ENCODE data around the gene COMT.

COMT gene

DNA sequence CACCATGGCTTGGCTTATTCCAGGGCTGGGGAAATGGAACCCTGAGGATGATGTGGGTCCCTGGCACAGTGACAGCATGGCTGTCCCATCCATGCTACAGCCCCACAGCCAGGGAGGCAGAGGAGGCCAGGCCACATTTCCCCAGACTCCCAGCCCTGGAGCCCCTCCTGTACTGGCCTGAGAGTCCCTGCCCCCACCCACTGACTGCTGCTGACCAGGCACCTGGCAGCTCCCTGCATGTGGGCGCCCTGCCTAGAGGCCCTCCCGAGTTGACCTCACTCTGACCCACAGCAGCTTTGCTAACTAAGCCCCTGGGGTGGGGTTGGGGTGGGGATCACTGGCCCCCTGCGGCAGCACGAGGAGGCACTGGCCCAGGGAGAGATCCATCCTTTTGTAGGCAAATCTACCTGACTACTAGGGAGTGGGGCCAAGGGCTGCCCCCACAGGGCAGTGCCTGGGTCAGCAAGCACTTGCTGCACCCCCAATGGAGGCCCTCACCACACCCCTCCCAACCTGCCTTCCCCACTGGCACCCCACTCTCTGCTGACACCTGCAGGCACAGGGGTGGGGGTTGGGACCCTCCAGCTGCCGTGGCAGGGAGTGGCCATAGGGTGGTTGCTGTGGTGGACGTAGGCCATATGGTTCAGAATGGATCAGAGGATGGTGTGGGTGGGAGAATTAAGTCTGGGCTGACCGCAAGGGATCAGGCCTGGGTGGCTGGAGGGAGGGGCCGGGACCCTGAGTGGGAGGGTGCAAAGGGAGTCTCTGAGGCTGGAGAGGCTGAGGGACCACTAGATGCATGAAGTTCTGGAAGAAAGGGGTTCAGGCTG is 57.6 kb downstream of the COMT start:
- no peak for TF ChIP-seq CTCF (conservative IDR thresholded peaks at IDR 0.05; ENCODE audit: low read depth, low read length)
- Histone ChIP-seq H3K27ac (no peak overlapping the region), H3K36me3 (ENCODE audit: insufficient read depth) (no peaks in the 10 kb centered on the region), H3K4me3 (IDR thresholded peaks at IDR 0.05; ENCODE audit: insufficient read depth, low read depth, low read length) (no peak overlapping the region), H3K4me2 (no peak overlapping the region), H3K27me3 (ENCODE audit: insufficient read depth, low read depth) (peaks cover 7% of the 10 kb centered on the region; the same call in 1 of the 2 replicates), H3K79me2 (ENCODE audit: insufficient read depth, low read depth) (no peaks in the 10 kb centered on the region), H3K4me1 (ENCODE audit: low read depth, poor library complexity, severe bottlenecking) (no peaks in the 10 kb centered on the region), H4K20me1 (ENCODE audit: insufficient read depth) (no peaks in the 10 kb centered on the region), H2AFZ (ENCODE audit: low read depth) (no peak overlapping the region), H3K9ac (no peak overlapping the region)

GRCh38 chr22:20000246-20001081 is 58.9 kb downstream of the COMT start:
- H3K4me3 ChIP-seq (IDR thresholded peaks at IDR 0.05; ENCODE audit: insufficient read depth, low read depth, low read length), result no peak overlapping the region
- H2AFZ ChIP-seq (ENCODE audit: low read depth), result no peak overlapping the region
- H3K36me3 ChIP-seq (ENCODE audit: insufficient read depth), result no peaks in the 10 kb centered on the region
- no peak overlapping the region for H3K9ac ChIP-seq
- H3K4me1 ChIP-seq (ENCODE audit: low read depth, poor library complexity, severe bottlenecking), result no peaks in the 10 kb centered on the region
- peaks cover 7% of the 10 kb centered on the region; the same call in 1 of the 2 replicates for H3K27me3 ChIP-seq (ENCODE audit: insufficient read depth, low read depth)
- no peaks in the 10 kb centered on the region for H3K79me2 ChIP-seq (ENCODE audit: insufficient read depth, low read depth)
- H3K4me2 ChIP-seq, result no peak overlapping the region
- no peak for TF ChIP-seq CTCF (conservative IDR thresholded peaks at IDR 0.05; ENCODE audit: low read depth, low read length)
- no peak overlapping the region for H3K27ac ChIP-seq
- no peaks in the 10 kb centered on the region for H4K20me1 ChIP-seq (ENCODE audit: insufficient read depth)

GRCh38 chr22:20001082-20001638 is 59.6 kb downstream of the COMT start:
- Histone ChIP-seq H3K4me3 (IDR thresholded peaks at IDR 0.05; ENCODE audit: insufficient read depth, low read depth, low read length) (no peak overlapping the region), H3K27ac (no peak overlapping the region), H3K9ac (no peak overlapping the region), H3K4me1 (ENCODE audit: low read depth, poor library complexity, severe bottlenecking) (no peaks in the 10 kb centered on the region), H3K36me3 (ENCODE audit: insufficient read depth) (no peaks in the 10 kb centered on the region), H3K4me2 (no peak overlapping the region), H3K27me3 (ENCODE audit: insufficient read depth, low read depth) (peaks cover 7% of the 10 kb centered on the region; the same call in 1 of the 2 replicates), H4K20me1 (ENCODE audit: insufficient read depth) (no peaks in the 10 kb centered on the region), H3K79me2 (ENCODE audit: insufficient read depth, low read depth) (no peaks in the 10 kb centered on the region), H2AFZ (ENCODE audit: low read depth) (no peak overlapping the region)
- TF ChIP-seq CTCF (conservative IDR thresholded peaks at IDR 0.05; ENCODE audit: low read depth, low read length), result no peak

DNA sequence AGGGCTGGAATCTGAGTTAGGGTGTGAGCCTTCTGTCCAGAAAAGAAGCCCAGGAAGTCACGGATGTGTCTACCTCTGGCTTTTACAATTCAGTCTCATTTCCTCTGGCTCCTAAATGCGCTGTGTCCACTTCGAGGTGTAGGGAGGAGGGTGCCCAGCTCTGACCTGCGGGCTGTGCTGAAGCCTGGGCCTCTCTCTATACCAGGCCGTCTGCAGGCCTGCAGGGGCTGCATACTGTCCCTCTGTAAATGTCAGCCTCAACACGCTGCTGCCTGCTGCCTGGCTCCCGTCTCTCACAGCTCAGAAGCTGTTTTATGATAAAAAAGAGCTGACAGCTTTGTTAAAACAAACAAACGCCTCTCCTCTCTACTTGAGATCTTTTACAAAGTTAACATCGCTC is 60.6 kb downstream of the COMT start:
- no peaks in the 10 kb centered on the region for H3K79me2 ChIP-seq (ENCODE audit: insufficient read depth, low read depth)
- H3K4me1 ChIP-seq (ENCODE audit: low read depth, poor library complexity, severe bottlenecking), result no peaks in the 10 kb centered on the region
- H3K4me3 ChIP-seq (IDR thresholded peaks at IDR 0.05; ENCODE audit: insufficient read depth, low read depth, low read length), result no peak overlapping the region
- no peak overlapping the region for H3K9ac ChIP-seq
- no peaks in the 10 kb centered on the region for H4K20me1 ChIP-seq (ENCODE audit: insufficient read depth)
- H3K4me2 ChIP-seq, result no peak overlapping the region
- no peaks in the 10 kb centered on the region for H3K36me3 ChIP-seq (ENCODE audit: insufficient read depth)
- H3K27me3 ChIP-seq (ENCODE audit: insufficient read depth, low read depth), result no peaks in the 10 kb centered on the region; the same call in 1 of the 2 replicates
- H2AFZ ChIP-seq (ENCODE audit: low read depth), result no peak overlapping the region
- H3K27ac ChIP-seq, result no peak overlapping the region
- TF ChIP-seq CTCF (conservative IDR thresholded peaks at IDR 0.05; ENCODE audit: low read depth, low read length), result no peak

All from KMS-11 (cell line).